Activated CD4-positive, CD25-positive, alpha-beta regulatory T cell treated with anti-CD3 and anti-CD28 coated beads, Interleukin-2, amount 50 U/mL, for 72 hours (primary cell): ENCODE measurements around the gene IL1RAPL1.

Experiments used
- DNase-seq: peaks from one replicate; pipeline ENCODE4 v3.0.0; 2021

The IL1RAPL1 gene

DNA sequence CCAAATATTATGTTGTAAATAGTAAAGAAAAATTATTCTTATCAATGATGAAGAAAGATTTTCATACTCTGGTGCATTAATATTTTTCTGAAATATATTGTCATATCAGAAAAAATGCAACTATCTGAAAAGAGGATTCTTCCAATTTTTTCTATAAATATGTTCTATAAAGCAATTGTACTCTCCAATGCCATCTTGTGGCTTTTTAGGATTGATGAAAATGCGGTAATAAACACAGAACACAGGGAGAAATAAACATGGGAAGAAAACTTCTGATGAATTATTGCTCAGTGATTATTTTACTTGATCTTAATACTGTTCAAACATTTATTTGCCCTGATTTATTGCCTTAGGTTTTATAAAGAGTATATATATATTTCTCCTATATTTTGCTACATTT is 215.4 kb downstream of the IL1RAPL1 start:
- DNase-seq: no peak

- DNase-seq: no peak
Observed at GRCh38 chrX:28835991-28836390, 248.7 kb downstream of the IL1RAPL1 start.

- no peak for DNase-seq
Observed at GRCh38 chrX:28843817-28844216, 256.6 kb downstream of the IL1RAPL1 start.

- no peak for DNase-seq
Observed at GRCh38 chrX:28847423-28847822, 260.2 kb downstream of the IL1RAPL1 start.

DNA sequence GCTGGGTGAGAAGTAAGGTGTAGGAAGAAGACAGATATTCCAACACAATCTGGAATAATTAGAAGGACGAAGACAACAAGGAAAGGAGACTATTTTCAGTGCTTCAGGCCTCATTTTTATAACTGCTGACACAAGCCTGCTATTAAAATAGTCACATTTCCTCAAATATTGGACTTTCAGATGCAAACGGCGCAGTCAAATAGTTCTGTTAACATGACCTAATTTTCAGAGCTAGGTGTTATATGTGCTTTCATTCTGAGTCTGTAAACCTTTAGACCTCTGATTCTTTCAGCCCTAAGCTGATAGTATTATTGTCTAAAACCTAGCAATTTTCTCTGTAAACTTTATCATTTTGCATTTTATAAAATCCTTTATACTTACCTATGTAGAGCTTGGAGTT is 261.5 kb downstream of the IL1RAPL1 start:
- DNase-seq: no peak

DNA sequence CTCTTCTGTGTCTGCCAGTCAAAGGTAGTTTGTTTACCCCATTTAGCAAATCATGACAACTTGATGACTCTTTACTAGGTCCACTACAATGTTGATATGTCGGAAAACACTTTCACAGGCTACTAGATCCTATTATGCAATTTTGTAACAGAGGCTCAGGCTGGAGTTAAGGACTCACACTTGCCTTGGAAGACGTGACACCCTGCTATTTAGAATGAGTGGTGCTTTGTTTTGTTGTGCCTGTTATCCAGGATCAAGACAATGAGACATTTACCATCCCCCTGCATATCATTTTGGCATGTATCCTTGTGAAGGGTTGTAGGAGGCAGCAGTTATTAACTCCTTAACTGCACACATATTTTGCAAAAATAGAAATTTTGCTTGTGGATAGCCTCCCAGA is 263.7 kb downstream of the IL1RAPL1 start:
- DNase-seq: no peak

DNA sequence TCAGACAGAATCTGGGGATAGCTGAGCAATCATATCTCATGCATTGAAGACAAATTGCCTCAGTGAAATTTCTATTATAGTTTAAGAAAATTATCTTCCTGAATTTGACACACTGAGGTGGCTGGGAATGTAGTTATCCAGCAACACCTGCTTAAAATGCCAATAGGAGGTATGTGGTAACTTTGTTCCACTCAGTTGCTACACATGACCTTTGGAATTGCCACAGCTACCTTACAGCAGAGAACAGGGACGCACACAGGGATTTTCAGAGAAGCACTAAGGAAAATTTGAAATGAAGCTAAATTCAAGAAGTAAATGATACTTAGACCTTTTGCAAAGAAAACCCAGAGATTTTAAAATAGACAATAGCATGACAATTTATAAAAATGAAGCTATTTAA is 264.6 kb downstream of the IL1RAPL1 start:
- DNase-seq: no peak

GRCh38 chrX:28854637-28855036 is 267.4 kb downstream of the IL1RAPL1 start:
- no peak for DNase-seq

DNA sequence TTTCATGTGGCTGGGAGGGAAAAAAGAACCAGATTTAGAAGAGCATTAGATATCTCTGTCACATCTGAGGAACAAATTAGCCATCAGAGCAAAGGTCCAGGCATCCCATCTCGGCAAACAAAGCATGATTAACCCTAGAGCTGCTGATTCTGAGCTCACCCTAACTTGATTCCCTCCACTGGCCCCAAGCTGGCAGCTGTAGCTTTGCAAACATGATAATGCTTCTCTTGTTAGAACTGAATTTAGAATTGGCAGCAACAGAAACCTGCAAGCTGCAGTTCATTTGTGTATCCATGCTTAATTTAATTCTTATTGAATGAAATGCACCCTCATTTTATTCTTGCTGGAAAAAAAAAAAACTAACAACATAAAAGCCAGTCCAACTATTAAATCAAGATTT is 289.2 kb downstream of the IL1RAPL1 start:
- no peak for DNase-seq

GRCh38 chrX:28876901-28877300 is 289.7 kb downstream of the IL1RAPL1 start:
- DNase-seq: no peak

- DNase-seq: no peak
Observed at GRCh38 chrX:28880136-28880535, 292.9 kb downstream of the IL1RAPL1 start.

DNA sequence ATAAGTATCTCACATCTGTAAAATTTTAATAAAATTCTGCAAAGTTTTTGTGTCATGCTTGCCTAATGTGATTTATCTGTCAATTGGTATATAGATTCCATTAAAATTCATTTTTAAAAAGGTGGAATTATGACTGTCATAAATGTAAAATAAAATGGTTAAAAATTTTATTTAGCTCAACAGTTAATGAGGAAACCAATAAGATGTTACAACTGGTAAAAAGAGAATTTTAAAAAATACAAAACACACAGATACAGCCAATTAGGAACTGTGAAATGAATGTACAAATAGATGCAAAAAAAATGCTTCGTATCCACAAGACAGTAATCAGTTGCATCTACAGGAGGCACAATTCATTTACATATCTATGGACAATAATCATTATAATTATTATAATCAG is 297.6 kb downstream of the IL1RAPL1 start:
- DNase-seq: no peak

GRCh38 chrX:28888416-28888815 is 301.2 kb downstream of the IL1RAPL1 start:
- no peak for DNase-seq

DNA sequence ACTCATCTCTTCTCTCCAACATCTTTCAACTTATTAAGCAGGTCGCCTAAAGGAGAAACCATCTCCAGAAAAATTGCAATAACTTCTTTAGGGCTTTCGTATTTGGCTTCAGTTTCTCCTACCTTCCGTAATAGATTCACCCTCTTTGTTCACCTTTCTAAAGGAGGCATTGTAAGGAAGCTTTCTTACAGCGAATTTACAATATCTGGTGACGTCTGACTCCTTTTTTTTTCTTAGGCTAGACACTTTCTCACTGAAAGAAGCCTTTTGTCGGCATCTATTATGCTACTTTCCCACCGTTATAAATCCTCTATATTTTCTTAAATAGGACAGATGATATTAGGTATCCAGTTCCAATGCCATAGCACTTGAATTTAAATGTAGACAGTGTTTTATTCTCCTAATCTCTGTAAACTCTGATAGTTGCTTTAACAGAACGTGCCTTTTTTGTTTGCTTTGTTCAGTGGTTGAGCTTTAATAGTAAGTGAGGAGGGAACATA is 302.4 kb downstream of the IL1RAPL1 start:
- no peak for DNase-seq

GRCh38 chrX:28901637-28902036 is 314.4 kb downstream of the IL1RAPL1 start:
- DNase-seq: no peak

DNA sequence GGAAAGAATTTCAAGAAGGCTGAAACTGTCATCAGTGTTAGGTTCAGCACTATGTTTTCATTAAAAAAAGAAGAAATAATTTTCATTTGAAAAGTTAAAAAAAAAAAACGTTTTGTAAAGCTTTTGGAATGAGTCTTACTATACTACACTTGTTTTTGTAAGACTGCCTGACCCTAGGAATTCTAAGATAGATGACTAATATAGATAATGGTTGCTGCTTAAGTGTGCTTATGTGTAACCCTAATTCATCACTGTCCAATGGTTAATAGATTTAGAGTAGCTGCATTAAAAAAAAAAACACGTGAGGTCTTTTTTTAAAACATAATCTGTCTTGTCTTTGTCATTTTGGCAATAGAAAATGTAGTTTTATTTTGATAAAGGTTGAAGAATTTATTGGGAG is 323.2 kb downstream of the IL1RAPL1 start:
- DNase-seq: no peak

DNA sequence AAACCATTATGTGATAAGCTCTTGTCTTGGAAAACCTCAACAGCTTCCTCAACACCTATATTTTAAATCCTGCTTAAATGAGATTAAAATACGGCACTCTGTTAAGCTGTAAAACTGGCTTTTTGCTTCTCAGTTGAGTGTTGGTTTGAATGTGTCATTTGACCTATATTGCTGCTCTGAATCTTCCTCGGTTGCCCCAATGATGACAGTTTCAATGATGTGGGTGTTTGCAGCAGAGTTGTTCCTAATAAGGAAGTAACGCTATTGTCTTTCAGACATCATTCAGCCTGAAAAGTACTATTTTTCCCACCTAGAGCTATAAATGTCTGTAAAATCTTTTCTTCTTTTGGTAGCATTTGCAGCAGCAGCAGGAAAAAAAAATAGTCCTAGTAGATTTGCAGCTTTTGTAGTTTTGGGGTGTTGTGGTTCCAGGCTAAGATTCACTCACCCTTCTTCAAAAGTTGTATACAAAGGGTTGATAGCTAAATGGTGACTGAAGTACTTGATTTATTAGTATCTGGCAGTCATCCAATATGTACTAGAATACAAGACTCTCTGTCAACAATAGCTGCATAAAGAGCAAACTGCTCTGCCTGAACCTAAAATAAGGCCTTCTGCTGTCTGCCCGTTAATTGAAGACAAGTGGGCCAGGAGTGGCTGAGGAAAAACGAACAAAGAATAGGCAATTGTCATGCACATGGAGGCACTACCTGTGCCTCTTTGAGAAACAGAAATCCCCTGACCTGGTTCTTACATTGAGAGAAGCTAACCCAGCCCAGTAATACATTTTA is 333.1 kb downstream of the IL1RAPL1 start:
- DNase-seq: no peak

DNA sequence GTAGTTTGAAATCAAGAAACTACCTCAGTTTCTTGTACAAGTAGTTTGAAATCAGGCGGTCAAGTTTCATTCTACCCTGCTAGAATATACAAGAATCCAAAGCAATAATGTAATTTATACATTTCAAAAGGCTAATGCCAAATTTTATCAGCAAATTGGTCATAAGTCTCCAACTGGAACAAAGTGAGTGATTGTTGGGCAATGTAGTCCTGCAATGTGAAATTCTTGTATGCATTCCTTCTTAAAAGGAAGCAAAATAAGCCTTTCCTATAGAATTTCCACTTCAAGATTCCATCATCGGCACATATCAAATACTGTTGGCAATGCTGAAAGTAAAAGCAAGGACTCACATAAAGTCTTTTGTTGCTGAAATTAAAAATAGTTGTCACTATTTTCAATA is 334.9 kb downstream of the IL1RAPL1 start:
- no peak for DNase-seq

- no peak for DNase-seq
Observed at GRCh38 chrX:28946846-28947245, 359.6 kb downstream of the IL1RAPL1 start.

DNA sequence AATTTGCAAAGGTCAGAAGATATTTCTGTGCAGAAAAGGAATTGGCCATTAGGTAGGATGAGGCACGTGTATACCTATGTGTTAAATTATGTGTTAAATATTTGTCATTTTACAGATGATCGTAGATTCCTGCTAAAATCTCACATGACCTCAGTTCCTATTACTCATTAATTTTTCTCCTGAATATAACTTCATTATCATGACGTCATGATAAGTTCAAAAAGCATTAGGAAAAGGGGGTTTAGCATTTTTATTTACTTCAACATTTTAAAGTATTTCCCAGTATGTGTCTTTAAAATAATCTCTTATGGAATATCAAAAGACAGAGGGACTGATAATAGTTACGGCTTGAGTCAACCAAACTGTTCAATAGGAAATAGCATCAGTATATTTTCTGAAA is 372.8 kb downstream of the IL1RAPL1 start:
- no peak for DNase-seq

GRCh38 chrX:28966331-28966730 is 379.1 kb downstream of the IL1RAPL1 start:
- DNase-seq: no peak

- DNase-seq: no peak
Observed at GRCh38 chrX:28969126-28969525, 381.9 kb downstream of the IL1RAPL1 start.

DNA sequence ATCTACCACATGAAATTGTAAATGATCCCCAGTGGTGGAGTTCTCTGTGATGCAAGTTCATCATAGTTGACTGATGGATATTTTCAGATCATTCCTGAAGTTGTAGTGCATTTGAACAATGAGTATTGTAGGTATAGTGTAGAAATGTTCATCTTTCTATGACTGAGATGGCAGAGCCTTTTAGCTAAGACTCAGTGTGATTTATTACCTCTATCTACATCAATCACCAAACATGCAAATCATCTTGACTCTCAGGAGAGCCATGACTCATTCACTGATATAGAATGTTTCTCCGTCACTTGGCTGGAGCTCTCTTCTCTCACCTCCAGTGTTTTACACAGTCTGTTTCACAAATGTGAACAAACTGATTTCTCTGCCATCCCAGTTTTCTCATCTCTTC is 392.6 kb downstream of the IL1RAPL1 start:
- no peak for DNase-seq

DNA sequence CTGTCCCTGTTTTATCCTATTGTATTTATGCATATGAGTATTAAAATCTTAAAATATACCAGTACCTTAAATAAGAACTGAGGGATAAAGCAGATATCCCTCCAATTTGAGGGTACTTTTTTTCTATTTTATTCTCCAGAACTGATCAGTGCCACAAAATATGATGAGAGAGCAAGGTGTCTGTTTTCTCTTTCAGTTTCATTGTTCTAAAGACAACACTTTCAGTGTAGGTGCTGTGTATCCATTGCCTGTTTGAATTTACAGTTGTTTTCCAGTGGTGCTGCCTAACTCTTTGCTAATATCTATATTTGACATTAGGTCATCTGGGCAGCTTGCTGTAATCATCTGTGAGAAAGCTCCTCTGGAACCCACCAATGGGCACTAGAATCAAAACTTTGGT is 394.7 kb downstream of the IL1RAPL1 start:
- DNase-seq: no peak

DNA sequence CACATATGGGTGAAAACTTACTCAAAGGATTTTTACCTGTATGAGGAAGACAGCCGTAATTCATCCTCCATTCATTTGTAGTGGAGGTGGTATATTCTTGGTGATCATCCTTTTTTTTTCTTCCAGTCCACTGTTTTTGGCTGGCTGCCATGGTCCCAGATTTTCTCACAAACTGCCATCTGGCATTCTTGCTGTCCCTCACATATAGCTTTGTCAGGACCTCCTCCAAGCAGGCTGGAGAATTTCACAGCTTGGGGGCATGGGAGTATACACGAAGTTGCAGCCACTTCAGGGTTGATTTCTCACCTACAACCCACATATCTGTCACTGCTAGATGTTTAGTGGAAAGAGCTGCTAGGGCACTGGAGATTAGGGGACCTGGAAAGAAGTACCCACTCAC is 401.0 kb downstream of the IL1RAPL1 start:
- no peak for DNase-seq
